Peyer's patch (tissue), 4 donors: ENCODE measurements around the gene GPR75.

ENCODE experiments used
- CTCF ChIP-seq, 6 experiments: fragments of 450-650 bp in 4 of 6; fragments of 200-600 bp in 2 of 6; sonication (generic) in 1 of 6; IDR thresholded peaks; one replicate each; pipeline ENCODE4 v1.5.1; 2017 to 2019; ENCODE audit warnings: antibody characterized with exemption in 6 of 6, mild to moderate bottlenecking in 3 of 6, moderate library complexity in 1 of 6
- POLR2A ChIP-seq, 2 donors: fragments of 450-650 bp; IDR thresholded peaks; one replicate each; pipeline ENCODE4 v1.5.1; 2017; ENCODE audit warnings: antibody characterized with exemption in 2 of 2, mild to moderate bottlenecking in 2 of 2, moderate library complexity in 2 of 2

- no peak for TF ChIP-seq CTCF (IDR thresholded peaks at IDR 0.05)
- TF ChIP-seq POLR2A (IDR thresholded peaks at IDR 0.05), result no peak
These were observed 14.7 kb upstream of the GPR75 start for GRCh38 chr2:53874401-53874950.
